Pericardium fibroblast (primary cell): ENCODE results near the gene TRIM46. TPM values are rescaled to one million over a fixed set of nuclear protein-coding genes. Genes with fewer than 3 reads are reported as not detected.

Experiments used
- total RNA-seq: library from RNA; depleted of rRNA; stranded (reverse); fragments of >200 nt; gene quantifications from 2 replicates; pipeline ENCODE4 v1.2.3, GENCODE V29; 2015

Gene TRIM46, protein sequence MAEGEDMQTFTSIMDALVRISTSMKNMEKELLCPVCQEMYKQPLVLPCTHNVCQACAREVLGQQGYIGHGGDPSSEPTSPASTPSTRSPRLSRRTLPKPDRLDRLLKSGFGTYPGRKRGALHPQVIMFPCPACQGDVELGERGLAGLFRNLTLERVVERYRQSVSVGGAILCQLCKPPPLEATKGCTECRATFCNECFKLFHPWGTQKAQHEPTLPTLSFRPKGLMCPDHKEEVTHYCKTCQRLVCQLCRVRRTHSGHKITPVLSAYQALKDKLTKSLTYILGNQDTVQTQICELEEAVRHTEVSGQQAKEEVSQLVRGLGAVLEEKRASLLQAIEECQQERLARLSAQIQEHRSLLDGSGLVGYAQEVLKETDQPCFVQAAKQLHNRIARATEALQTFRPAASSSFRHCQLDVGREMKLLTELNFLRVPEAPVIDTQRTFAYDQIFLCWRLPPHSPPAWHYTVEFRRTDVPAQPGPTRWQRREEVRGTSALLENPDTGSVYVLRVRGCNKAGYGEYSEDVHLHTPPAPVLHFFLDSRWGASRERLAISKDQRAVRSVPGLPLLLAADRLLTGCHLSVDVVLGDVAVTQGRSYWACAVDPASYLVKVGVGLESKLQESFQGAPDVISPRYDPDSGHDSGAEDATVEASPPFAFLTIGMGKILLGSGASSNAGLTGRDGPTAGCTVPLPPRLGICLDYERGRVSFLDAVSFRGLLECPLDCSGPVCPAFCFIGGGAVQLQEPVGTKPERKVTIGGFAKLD
- total RNA-seq = 1.1 and 1.3 TPM in 2 replicates

GRCh38 chr1:155173478-155174323 is at the start of gene TRIM46:
TRIM46 (plus strand) TSS chr1:155173849; CDS start chr1:155173967, 118 bp downstream.

GRCh38 chr1:155127105-155127966 is 46.3 kb upstream of the TRIM46 start, which contains the start of gene EFNA1:
EFNA1 (plus strand) TSS chr1:155127876; CDS start chr1:155127978, 102 bp downstream.

GRCh38 chr1:155135415-155136028 is 38.1 kb upstream of the TRIM46 start, which contains the start of gene SLC50A1:
SLC50A1 (plus strand) TSS chr1:155135852; CDS start chr1:155135912, 60 bp downstream.

DNA sequence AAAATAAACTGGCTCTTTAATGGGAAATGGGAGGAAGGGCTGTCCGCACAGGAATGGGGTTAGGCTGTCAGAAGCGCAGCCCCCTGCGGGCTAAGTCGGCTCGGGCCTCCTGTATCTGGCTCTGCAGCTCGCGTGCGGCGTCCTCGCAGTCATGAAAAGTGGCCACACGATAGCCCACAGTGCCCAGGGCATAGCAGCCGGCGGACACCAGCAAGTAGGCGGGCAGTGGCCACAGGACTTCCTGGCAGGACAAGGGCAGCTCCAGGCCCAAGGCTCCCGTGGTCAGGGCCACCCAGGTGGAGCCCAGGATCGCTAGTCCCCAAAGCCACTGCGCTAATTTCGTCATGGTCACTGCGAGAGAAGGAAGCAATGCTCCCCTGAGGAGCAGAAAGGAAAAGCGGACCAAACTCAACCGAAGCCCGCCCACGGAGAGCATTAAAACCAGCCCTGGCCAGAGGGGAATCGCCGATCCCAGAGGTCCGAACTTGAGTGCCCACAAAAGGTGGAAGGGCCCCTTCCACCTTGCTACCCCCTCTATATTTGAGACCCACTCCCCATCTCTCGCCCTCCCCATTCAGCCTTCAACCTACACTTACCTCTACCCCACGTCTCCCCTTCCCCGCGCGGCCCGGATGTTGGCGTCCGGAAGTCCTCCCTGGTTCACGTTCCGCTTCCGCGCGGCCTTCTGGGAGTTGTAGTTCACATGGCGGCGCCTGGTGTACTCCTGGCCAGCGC is 33.6 kb upstream of the TRIM46 start, which contains the start of gene DPM3:
TSS of gene DPM3 (minus strand) at position 637 of the 735 bp plus-strand sequence. CDS start at position 346, 291 bp downstream.

DNA sequence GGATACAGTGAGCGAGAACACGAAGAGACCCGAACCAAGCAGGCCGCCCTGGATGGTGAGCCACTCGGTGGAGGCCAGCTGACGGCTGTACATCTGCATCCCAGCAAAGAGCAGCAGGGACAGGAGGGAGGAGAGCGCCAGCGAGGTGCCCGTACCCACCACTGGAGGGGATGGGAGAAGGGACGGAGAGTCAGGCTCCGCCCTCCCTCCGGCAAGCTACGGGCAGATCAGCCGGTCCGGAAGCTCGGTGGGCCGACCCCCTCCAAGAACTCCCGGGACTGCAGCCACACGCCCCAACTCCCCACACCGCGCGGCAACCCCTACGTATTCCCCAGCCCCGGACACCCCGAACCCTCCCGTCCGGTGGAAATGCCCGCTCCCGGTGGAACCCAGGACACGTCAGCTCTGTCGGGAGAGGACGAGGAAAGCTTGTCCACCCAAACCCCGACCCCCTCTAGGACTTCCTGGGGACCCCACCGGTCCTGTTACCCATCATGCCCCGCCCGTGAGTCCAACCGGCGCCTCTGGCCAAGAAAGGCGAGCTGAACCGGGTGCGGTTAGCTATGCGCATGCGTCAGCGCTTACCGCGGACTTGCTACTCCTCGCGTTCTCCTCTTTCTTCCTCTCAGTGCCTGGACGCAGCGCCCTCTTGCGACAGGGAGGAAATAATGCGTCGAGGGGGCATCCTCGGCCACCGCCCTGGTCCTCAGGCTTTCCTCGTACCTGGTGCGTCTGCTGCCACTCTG is 744 bp upstream of the TRIM46 start, which contains the start of gene KRTCAP2:
TSS of gene KRTCAP2 (minus strand) at position 573 of the 746 bp plus-strand sequence. CDS start at position 493, 80 bp downstream.

GRCh38 chr1:155207806-155208540 is 34.3 kb downstream of the TRIM46 start, which contains the start of gene THBS3:
THBS3 (minus strand) TSS chr1:155207897; CDS start chr1:155207876, 21 bp downstream.

DNA sequence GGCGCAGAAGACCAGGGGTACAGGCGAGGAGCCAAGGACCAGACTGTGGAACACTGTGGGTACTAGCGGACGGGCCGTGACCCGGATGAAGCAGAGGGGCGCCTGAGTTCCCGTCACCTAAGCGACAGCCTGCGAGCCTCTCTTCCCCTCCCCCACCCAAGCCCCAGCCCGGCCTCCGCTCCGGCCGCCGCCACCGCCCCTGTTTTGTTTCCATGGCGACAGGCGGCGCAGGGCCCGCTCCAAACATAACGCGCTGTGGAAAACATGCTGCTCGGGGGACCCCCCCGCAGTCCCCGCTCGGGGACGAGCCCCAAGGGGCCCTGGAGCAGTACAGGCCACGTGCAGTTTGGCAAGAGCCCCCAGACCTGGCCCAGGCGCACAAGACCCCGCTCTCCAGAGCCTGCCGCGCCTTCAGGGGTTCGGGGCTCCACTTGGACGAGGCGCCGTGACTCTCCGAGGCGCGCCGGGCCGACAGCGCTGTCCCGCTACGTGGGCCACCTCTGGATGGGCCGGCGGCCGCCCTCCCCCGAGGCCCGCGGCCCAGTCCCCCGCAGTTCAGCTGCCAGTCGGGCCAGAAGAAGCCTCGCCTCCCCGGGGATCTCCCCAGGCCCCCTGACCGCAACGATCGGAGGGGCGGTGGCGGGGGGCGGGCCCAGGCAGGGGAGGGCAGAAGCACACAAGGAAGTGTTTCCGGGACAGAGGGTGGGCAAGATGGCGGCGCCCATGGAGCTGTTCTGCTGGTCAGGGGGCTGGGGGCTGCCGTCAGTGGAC is 35.1 kb downstream of the TRIM46 start, which contains the start of gene MTX1:
TSS of gene MTX1 (plus strand) at position 155 of the 771 bp plus-strand sequence. CDS start at position 265, 110 bp downstream.

Other genes with a start within 250 kb of the TRIM46 start
- gene PMVK, start 237.1 kb upstream of the TRIM46 start, total RNA-seq = 6.3 and 12.3 TPM in 2 replicates
- 55.8 and 72.9 TPM in 2 replicates for gene PBXIP1, start 217.8 kb upstream of the TRIM46 start, total RNA-seq
- gene PYGO2, start 212.1 kb upstream of the TRIM46 start, total RNA-seq = 11.3 and 18.2 TPM in 2 replicates
- gene SHC1, start 203.1 kb upstream of the TRIM46 start, total RNA-seq = 188 and 214 TPM in 2 replicates
- 22.6 and 36.2 TPM in 2 replicates for gene CKS1B, start 199.2 kb upstream of the TRIM46 start, total RNA-seq
- 18.4 and 18.5 TPM in 2 replicates for gene FLAD1, start 190.5 kb upstream of the TRIM46 start, total RNA-seq
- gene LENEP, start 180.3 kb upstream of the TRIM46 start, total RNA-seq = not detected in 2 replicates
- 12.3 and 21.6 TPM in 2 replicates for gene ZBTB7B, start 171.0 kb upstream of the TRIM46 start, total RNA-seq
- not detected in 2 replicates for gene DCST2, start 140.1 kb upstream of the TRIM46 start, total RNA-seq
- gene DCST1, start 140.0 kb upstream of the TRIM46 start, total RNA-seq = not detected in 2 replicates
- 94.3 and 109 TPM in 2 replicates for gene ADAM15, start 122.5 kb upstream of the TRIM46 start, total RNA-seq
- 7.9 and 9.1 TPM in 2 replicates for gene EFNA4, start 110.1 kb upstream of the TRIM46 start, total RNA-seq
- 2.3 and 4.9 TPM in 2 replicates for gene EFNA3, start 95.0 kb upstream of the TRIM46 start, total RNA-seq
- 3.6 and 10.2 TPM in 2 replicates for gene EFNA1, start 46.0 kb upstream of the TRIM46 start, total RNA-seq
- gene SLC50A1, start 38.0 kb upstream of the TRIM46 start, total RNA-seq = 34.8 and 37.5 TPM in 2 replicates
- gene DPM3, start 33.3 kb upstream of the TRIM46 start, total RNA-seq = 35.0 and 39.2 TPM in 2 replicates
- 149 and 159 TPM in 2 replicates for gene KRTCAP2, start 545 bp upstream of the TRIM46 start, total RNA-seq
- gene THBS3, start 34.0 kb downstream of the TRIM46 start, total RNA-seq = 23.6 and 32.7 TPM in 2 replicates
- 48.7 and 61.6 TPM in 2 replicates for gene MTX1, start 34.8 kb downstream of the TRIM46 start, total RNA-seq
- 19.4 and 25.4 TPM in 2 replicates for gene ENTREP3, start 81.6 kb downstream of the TRIM46 start, total RNA-seq
- gene SCAMP3, start 88.5 kb downstream of the TRIM46 start, total RNA-seq = 61.1 and 77.8 TPM in 2 replicates
- gene CLK2, start 99.7 kb downstream of the TRIM46 start, total RNA-seq = 20.5 and 21.6 TPM in 2 replicates
- 1.2 and 2.3 TPM in 2 replicates for gene HCN3, start 103.6 kb downstream of the TRIM46 start, total RNA-seq
- gene PKLR, start 127.6 kb downstream of the TRIM46 start, total RNA-seq = not detected in 2 replicates
- 218 and 306 TPM in 2 replicates for gene FDPS, start 135.0 kb downstream of the TRIM46 start, total RNA-seq
- gene RUSC1, start 147.0 kb downstream of the TRIM46 start, total RNA-seq = 31.9 and 37.2 TPM in 2 replicates